Measurements from ENCODE around the gene BST1. TPM values are rescaled to one million over a fixed set of nuclear protein-coding genes. Genes with fewer than 3 reads are reported as not detected.
A peak's percentile ranks its signal among the peaks of the same experiment; 100 is the strongest.

BST1 gene
- total RNA-seq, 1 donor from 2014 or later, result 4.9 TPM

DNA sequence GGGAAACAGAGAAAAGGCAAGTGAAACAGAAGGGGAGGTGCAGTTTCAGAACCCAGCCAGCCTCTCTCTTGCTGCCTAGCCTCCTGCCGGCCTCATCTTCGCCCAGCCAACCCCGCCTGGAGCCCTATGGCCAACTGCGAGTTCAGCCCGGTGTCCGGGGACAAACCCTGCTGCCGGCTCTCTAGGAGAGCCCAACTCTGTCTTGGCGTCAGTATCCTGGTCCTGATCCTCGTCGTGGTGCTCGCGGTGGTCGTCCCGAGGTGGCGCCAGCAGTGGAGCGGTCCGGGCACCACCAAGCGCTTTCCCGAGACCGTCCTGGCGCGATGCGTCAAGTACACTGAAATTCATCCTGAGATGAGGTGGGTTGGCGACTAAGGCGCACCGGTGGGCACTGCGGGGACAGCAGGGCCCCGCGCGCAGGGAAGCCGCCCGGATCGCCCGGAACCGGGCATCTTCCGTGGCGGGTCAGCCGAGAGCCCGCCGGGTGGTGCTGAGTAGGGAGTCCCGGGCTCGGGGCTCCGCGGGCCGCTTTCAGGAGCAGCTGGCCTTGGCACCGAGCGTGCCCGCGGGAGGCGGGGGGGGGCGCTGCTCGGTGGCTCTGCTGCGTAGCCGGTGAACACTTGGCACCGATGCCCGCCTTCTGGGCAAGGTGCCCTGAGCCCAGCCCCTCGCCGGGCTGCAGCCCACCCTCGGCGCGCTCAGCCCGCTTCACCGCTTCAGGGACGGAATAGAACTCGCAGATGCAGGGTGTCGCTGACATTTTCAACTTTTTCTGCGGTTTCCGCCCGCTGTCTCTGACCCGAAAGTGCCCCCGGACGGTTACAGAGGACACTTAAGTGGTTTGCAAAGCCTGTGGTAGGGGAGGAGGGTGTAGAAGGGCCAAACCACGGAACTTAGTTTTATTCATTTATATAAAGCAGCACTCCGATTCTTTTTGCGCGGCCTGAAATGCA, 75.7 kb downstream of the BST1 start, which contains the start of gene CD38:
Gene CD38 (plus strand): TSS at position 40 of the 953 bp plus-strand sequence. CDS start 87 bp downstream, at position 127.
- H3K4me3 ChIP-seq (ENCODE audit: low read depth, low read length), result peak within 1 kb of the TSS; percentile 52
- TF ChIP-seq, protein P1, sequence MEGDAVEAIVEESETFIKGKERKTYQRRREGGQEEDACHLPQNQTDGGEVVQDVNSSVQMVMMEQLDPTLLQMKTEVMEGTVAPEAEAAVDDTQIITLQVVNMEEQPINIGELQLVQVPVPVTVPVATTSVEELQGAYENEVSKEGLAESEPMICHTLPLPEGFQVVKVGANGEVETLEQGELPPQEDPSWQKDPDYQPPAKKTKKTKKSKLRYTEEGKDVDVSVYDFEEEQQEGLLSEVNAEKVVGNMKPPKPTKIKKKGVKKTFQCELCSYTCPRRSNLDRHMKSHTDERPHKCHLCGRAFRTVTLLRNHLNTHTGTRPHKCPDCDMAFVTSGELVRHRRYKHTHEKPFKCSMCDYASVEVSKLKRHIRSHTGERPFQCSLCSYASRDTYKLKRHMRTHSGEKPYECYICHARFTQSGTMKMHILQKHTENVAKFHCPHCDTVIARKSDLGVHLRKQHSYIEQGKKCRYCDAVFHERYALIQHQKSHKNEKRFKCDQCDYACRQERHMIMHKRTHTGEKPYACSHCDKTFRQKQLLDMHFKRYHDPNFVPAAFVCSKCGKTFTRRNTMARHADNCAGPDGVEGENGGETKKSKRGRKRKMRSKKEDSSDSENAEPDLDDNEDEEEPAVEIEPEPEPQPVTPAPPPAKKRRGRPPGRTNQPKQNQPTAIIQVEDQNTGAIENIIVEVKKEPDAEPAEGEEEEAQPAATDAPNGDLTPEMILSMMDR (IDR thresholded peaks at IDR 0.05; ENCODE audit: insufficient read depth, low read length, poor library complexity, severe bottlenecking), result no peak
- H3K27me3 ChIP-seq (ENCODE audit: control insufficient read depth, insufficient read depth, low read length), result peaks cover 8% of the 10 kb centered on the region
- no peak for DNase-seq (ENCODE audit: low read depth)
- H3K36me3 ChIP-seq (ENCODE audit: control insufficient read depth, insufficient read depth, low read length), result no peaks in the 10 kb centered on the region

DNA sequence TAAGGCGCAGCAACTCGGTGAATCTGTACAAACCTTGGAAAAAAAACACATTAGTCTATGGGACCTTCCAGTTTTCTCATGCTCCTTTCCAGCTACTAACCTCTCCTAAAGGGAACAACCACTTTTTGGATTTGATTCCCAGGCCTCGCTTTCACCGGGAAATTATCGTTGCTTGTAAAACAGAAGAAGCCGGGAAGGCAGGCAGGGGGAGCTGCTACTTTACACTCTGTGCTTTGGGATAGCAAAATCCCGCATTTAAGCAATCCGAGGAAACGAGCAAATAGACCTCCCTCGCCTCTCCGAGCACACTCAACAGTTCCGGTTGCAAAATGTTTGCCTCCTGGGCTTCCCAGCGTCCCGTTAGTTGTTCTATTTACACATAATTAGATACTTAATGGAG, 76.4 kb downstream of the BST1 start:
- H3K36me3 ChIP-seq (ENCODE audit: control insufficient read depth, insufficient read depth, low read length), result no peaks in the 10 kb centered on the region
- peak overlapping the region; percentile 52 for H3K4me3 ChIP-seq (ENCODE audit: low read depth, low read length)
- H3K27me3 ChIP-seq (ENCODE audit: control insufficient read depth, insufficient read depth, low read length), result peaks cover 8% of the 10 kb centered on the region
- TF ChIP-seq, protein P1 (IDR thresholded peaks at IDR 0.05; ENCODE audit: insufficient read depth, low read length, poor library complexity, severe bottlenecking), result peak; percentile 53
- peak; percentile 9 for DNase-seq (ENCODE audit: low read depth)

- TF ChIP-seq, protein P1 (IDR thresholded peaks at IDR 0.05; ENCODE audit: insufficient read depth, low read length, poor library complexity, severe bottlenecking), result no peak
- DNase-seq (ENCODE audit: low read depth), result no peak
- H3K27me3 ChIP-seq (ENCODE audit: control insufficient read depth, insufficient read depth, low read length), result peaks cover 8% of the 10 kb centered on the region
- no peak overlapping the region for H3K4me3 ChIP-seq (ENCODE audit: low read depth, low read length)
- H3K36me3 ChIP-seq (ENCODE audit: control insufficient read depth, insufficient read depth, low read length), result no peaks in the 10 kb centered on the region
Observed at GRCh38 chr4:15779809-15780208, 76.9 kb downstream of the BST1 start.

GRCh38 chr4:15781427-15782095, 78.7 kb downstream of the BST1 start:
- H3K27me3 ChIP-seq (ENCODE audit: control insufficient read depth, insufficient read depth, low read length), result peaks cover 8% of the 10 kb centered on the region
- no peak for DNase-seq (ENCODE audit: low read depth)
- H3K4me3 ChIP-seq (ENCODE audit: low read depth, low read length), result no peak overlapping the region

More at GRCh38 chr4:15781427-15782095, 78.7 kb downstream of the BST1 start:
- TF ChIP-seq, protein P1 (IDR thresholded peaks at IDR 0.05; ENCODE audit: insufficient read depth, low read length, poor library complexity, severe bottlenecking), result no peak
- H3K36me3 ChIP-seq (ENCODE audit: control insufficient read depth, insufficient read depth, low read length), result no peaks in the 10 kb centered on the region

Other genes starting within 250 kb of the BST1 start
- 18.3 and 28.0 TPM in 2 replicates for gene CC2D2A, start 233.2 kb upstream of the BST1 start, total RNA-seq
- 44.1 and 51.1 TPM in 2 replicates for gene FBXL5, start 47.7 kb upstream of the BST1 start, total RNA-seq
- 25.7 and 42.1 TPM in 2 replicates for gene FAM200B, start 21.2 kb upstream of the BST1 start, total RNA-seq
- 0.04 TPM in 1 of 2 replicates, not detected in the other for gene CD38, start 75.3 kb downstream of the BST1 start, total RNA-seq
- 4.8 and 5.2 TPM in 2 replicates for gene FGFBP1, start 235.7 kb downstream of the BST1 start, total RNA-seq

Measured in kidney epithelial cell (primary cell).